Measurements from ENCODE around the gene SYT15. TPM values are rescaled to one million over a fixed set of nuclear protein-coding genes. Genes with fewer than 3 reads are reported as not detected.
A peak's percentile ranks its signal among the peaks of the same experiment; 100 is the strongest.
"Not testable (repeated sequence)": the region's sequence is repeated elsewhere in the genome, so short reads cannot be mapped to it uniquely, and the experiment has no call there.

The SYT15 gene
- 10.4 TPM for total RNA-seq

DNA sequence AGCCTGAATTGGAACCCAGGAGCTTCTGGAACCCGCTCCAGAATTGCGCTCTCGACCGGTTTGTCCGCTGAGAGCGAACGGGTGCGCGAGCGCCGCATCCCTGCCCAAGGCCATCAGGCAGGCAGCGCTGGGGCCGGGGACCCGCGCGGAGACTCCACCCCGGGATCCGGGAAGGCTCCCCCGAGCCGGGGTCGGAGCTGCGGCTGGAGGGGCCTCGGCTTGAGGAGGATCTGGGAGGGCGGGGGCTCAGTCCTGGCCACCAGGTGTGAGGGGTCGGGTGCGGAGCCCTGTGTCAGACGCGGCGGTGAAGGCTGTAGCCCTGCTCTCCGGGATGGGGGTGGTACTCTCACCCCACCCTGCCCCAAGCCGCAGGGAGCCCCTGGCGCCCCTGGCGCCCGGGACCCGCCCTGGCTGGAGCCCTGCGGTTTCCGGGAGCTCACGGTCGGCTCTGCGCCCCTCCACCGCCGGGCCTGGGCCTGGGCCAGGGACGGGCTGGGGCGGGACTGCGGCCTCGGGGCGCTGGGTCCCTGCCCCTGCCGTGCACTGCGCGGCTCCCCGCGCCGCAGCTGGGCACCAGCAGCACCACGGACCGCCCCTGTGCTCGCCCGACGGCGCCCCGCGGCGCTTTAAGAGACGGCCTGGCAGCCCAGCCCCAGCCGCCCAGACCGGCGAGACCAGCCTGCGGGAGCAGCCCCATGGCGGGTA, at the start of gene SYT15:
Gene SYT15, plus strand, starts transcription at position 655 of the 705 bp plus-strand sequence. Its CDS starts 41 bp downstream, at position 696.
- not testable (repeated sequence) for DNase-seq (ENCODE audit: low spot score)

- not testable (repeated sequence) for DNase-seq (ENCODE audit: low spot score)
Observed at GRCh38 chr10:46529742-46530141, 49.2 kb upstream of the SYT15 start.

DNA sequence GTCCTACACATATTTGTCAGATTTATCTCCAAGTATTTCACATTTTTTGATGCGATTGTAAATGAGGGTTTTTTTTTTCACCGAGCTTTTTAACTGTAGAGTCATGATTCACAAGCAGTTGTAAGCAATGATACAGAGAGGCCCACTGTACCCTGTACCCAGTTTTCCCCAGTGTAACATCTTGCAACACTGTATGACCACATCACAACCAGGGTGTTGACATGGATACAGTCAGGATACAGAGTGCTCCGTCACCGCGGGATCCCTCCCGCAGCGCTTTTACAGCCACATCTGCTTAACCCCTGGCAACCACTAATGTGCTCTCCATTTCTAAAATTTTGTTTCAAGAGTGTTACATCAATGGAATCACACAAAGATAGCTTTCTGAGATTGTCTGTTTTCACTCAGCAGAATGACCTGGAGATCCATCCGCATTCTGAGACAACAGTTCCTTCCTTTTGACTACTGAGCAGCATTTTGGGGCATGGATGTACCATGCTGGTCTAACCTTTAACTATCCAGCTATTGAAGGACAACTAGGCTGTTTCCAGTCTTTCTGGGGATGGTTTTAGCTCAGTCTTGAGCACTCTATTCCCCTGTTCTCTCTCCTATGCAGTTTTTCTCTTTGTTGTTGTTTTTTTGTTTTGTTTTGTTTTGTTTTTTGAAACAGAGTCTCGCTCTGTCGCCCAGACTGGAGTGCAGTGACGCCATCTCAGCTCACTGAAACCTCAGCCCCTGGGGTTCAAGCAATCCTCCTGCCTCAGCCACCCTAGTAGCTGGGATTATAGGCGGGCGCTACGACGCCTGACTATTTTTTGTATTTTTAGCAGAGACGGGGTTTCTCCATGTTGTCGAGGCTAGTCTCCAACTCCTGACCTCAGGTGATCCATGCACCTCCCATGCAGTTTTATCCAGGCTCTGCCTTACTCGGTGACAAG, 48.4 kb upstream of the SYT15 start:
- no peak for DNase-seq (ENCODE audit: low spot score)

GRCh38 chr10:46532256-46532655, 46.7 kb upstream of the SYT15 start:
- not testable (repeated sequence) for DNase-seq (ENCODE audit: low spot score)

DNA sequence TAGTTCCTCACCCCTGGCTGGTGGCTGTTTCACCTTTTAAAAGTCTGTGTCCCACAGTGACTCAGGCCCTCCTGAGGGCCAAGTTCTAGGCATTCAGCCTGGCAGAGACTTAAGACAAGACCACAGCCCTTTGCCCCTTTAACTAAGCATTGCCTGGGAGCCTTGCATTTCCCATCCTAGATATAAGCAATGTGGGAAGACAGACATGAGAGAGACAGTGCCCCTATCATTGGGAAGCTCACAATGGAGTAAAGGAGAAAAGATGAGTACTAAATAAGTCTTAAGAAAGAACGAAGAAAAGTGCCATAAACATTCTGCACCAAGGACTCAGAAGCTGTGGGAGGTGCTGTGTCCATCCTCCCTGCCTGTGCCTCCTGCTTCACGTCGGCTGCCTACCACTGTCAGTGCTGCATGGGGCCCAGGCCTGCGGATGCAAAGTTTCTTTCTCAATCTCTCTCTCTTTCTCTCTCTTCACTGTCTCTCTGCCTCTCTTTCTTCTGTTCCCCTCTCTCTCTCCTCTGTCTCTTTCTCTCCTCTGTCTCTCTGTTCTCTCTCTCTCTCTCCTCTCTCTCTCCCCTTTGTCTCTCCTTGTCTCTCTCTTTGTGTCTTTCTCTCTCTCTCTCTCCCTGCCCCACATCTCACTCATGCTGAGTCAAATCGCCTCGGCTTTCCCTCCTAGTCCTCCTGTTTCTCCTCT, 44.0 kb upstream of the SYT15 start:
- no peak for DNase-seq (ENCODE audit: low spot score)

- DNase-seq (ENCODE audit: low spot score) = no peak
Observed at GRCh38 chr10:46536171-46536570, 42.8 kb upstream of the SYT15 start.

DNA sequence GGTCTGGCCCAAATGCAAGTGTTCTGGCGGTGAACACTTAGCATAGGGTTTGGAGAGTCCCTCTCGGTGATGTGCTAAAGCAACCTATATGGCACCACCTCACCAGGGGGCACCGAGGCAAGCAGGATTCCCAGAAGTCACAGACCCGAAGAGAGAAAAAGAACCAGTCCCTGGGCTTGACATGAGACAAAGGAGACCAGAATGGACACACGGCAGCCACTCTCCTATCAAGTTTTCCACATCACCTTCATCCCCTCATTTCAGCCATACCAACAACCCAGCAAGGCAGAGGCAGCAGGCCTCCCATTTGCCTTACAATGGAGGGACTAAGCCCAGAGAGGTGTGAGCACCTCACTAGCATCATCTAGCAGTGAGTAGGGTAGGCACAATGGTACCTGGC, 42.1 kb upstream of the SYT15 start:
- DNase-seq (ENCODE audit: low spot score) = no peak

- DNase-seq (ENCODE audit: low spot score) = no peak
Observed at GRCh38 chr10:46537309-46537708, 41.6 kb upstream of the SYT15 start.

- no peak for DNase-seq (ENCODE audit: low spot score)
Observed at GRCh38 chr10:46538155-46538554, 40.8 kb upstream of the SYT15 start.

DNA sequence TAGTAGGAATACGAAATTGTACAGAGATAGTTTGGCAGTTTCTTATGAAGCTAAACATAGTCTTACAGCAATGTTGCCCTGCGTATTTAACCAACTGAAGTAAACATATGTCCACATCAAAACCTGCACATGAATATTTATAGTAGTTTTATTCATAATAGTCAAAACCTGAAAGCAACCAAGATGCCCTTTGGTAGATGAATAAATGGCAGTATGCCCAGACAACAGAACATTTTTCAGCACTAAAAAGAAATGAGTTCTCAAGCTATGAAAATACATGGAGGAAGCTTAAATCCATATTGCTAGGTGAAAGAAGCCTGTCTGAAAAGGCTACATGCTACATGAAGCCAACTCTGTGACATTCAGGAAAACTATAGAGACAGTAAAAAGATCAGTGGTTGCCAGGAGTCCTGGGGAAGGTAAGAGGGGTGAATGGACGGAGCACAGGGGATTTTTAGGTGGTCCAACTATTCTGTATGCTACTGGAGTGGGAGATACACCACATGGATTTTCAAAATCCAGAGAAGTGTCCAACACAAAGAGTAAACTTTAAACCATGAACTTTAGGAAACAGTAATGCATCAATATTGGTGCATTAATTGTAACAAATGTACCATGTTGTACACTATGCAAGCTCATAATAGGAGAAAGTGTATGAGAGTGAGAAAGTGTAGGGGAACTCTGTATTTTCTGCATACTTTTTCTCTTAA, 40.1 kb upstream of the SYT15 start:
- no peak for DNase-seq (ENCODE audit: low spot score)

DNA sequence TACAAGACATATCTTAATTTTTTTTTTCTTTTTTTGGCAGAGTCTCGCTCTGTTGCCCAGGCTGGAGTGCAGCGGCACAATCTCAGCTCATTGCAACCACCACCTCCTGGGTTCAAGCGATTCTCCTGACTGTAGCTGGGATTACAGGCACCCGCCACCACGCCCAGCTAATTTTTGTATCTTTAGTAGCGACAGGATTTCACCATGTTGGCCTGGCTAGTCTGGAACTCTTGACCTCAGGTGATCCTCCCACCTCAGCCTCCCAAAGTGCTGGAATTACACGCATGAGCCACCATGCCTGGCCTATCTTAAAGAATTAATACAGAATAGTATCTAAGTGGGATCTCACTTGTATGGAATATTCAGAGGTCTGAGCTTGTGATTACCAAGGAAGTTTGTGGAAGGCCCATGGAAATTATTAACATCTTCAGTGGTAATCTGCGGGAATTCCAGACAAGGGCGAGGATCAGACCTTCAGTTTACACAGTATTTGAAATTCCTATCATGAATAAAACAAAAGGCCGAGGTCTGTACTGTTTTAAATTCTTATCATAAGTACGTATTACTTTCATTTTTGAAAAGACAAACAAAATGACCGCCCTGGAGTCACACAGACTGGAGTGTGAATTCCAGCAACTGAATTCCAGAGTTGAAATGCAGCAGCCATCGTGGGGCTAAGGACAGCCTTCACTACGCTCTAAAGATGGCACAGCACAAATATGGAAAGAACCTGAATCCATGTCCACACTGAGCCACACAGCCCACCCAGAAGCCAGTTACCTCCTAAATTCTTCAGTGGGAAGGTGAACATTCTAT, 39.1 kb upstream of the SYT15 start:
- no peak for DNase-seq (ENCODE audit: low spot score)

DNA sequence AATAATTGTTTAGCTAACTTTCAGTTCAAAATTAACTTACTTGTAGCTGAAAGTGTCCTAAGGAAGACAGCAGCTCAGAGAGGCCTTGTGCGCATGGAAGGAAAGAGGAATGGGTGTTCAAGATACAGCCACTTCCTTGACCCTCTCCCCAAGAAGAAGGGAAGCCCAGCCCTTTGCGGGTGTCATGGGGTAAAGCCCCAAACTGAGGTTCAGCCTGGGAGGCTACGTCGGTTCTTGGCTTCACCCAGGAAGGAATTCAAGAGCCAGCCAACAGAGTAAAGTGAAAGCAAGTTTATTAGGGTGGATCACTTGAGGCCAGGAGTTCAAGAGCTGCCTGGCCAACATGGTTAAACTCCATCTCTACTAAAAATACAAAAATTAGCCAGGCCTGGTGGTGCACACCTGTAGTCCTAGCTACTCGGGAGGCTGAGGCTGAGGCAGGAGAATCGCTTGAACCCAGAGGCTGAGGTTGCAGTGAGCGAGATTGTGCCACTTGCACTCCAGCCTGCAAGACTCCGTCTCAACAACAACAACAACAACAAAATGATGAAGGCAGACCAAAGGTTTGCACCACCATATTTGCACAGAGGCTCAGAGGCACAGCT, 38.4 kb upstream of the SYT15 start:
- DNase-seq (ENCODE audit: low spot score) = no peak

- DNase-seq (ENCODE audit: low spot score) = peak; percentile 53
Observed at GRCh38 chr10:46541017-46541661, 37.8 kb upstream of the SYT15 start.

DNA sequence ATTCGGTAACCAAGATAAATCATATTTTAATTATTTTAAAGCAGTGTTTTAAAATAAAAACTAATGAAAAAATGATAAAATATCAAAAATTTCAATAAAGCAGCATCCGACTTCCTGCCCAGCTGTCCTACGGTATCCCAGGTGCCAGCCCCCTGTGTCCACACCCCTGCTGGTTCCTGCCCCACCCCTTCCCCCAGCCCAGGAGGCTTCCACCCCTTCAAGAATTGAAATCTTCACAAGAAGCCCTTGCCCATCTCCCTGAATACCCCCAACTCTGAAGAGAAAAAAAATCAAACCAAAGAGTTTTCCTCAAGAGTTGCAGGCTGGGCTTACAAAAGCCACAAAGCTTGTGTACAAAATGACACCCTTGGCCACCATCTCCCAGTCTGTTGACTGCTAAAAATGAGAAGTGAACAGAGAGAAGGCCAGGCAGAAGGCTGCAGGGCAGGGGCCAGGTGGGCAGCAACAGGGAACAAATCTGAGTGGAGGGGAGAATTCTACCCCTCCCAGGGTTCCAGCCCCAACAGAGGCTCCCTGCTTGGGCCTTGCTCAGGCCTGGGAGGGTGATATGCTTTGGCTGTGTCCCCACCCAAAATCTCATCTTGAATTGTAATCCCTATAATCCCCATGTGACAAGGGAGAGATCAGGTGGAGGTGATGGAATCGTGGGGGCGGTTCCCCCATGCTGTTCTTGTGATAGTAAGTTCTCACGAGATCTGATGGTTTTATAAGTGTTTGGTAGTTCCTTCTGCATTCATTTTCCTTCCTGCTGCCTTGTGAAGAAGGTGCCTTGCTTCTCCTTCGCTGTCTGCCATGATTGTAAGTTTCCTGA, 37.0 kb upstream of the SYT15 start:
- peak; percentile 48 for DNase-seq (ENCODE audit: low spot score)

GRCh38 chr10:46542567-46543465, 36.1 kb upstream of the SYT15 start:
- peak; percentile 41 for DNase-seq (ENCODE audit: low spot score)

- DNase-seq (ENCODE audit: low spot score) = no peak
Observed at GRCh38 chr10:46543466-46544377, 35.2 kb upstream of the SYT15 start.

Data from ureter (tissue), 1 donor.